IMR-90 (cell line): Measurements from ENCODE around the gene MRM1. TPM values are rescaled to one million over a fixed set of nuclear protein-coding genes. Genes with fewer than 3 reads are reported as not detected.
A peak's percentile ranks its signal among the peaks of the same experiment; 100 is the strongest.

Experiments used
- ATAC-seq: fragments of 200-7000 bp; cut with Tn5 transposase; 2 replicates; pipeline ENCODE4 v1.9.1; 2020; ENCODE audit warnings: low read depth, mild to moderate bottlenecking, moderate library complexity
- BruUV-seq: library from RNA; stranded (reverse); fragments of 400-500 nt; replicated peaks from 2 replicates; lab custom pipeline; 2021; lab: Mats Ljungman, UMichigan
- CTCF ChIA-PET: fragments of 300-600 bp; formaldehyde crosslinking; extraction: SDS; loops from one replicate; lab custom pipeline; 2021; ENCODE audit warnings: antibody characterized with exemption; lab: Yijun Ruan, JAX
- POLR2A ChIA-PET: fragments of 300-600 bp; sonication (Branson Sonifier 250); formaldehyde crosslinking; loops from one replicate; lab custom pipeline; 2022; ENCODE audit warnings: antibody characterized with exemption; ENCODE audit not compliant: unreplicated experiment; lab: Charles Lee
- DNase-seq: peaks from one replicate; pipeline ENCODE4 v3.0.0; 2013
- H2AFZ ChIP-seq: replicated peaks from 2 replicates; pipeline ENCODE3; 2013; ENCODE audit warnings: low read length, mild to moderate bottlenecking; ENCODE audit not compliant: poor library complexity
- H2AK5ac ChIP-seq: 2 replicates; pipeline ENCODE4 v1.6.1; 2013; ENCODE audit warnings: low read depth, low read length, inconsistent platforms
- H2AK9ac ChIP-seq: replicated peaks from 2 replicates; pipeline ENCODE3; 2013; ENCODE audit warnings: mild to moderate bottlenecking, low read depth, low read length, moderate library complexity; ENCODE audit not compliant: poor library complexity
- H2BK120ac ChIP-seq: 2 replicates; pipeline ENCODE4 v1.6.1; 2013; ENCODE audit warnings: low read depth, low read length, inconsistent platforms
- H2BK15ac ChIP-seq: 3 replicates; pipeline ENCODE4 v1.6.1; 2013; ENCODE audit warnings: low read depth, low read length, inconsistent platforms
- H2BK20ac ChIP-seq: 2 replicates; pipeline ENCODE4 v1.6.1; 2013; ENCODE audit warnings: low read depth, mild to moderate bottlenecking, inconsistent platforms, low read length, moderate library complexity
- H2BK5ac ChIP-seq: 2 replicates; pipeline ENCODE4 v1.6.1; 2013; ENCODE audit warnings: mild to moderate bottlenecking, low read depth, low read length, inconsistent platforms; ENCODE audit not compliant: poor library complexity, severe bottlenecking
- H3K14ac ChIP-seq: replicated peaks from 2 replicates; pipeline ENCODE4 v1.6.1; 2013; ENCODE audit warnings: low read depth, low read length, inconsistent platforms
- H3K18ac ChIP-seq: 2 replicates; pipeline ENCODE4 v1.6.1; 2013; ENCODE audit warnings: low read depth, low read length, control low read depth
- H3K23ac ChIP-seq: 2 replicates; pipeline ENCODE4 v1.6.1; 2013; ENCODE audit warnings: low read depth, low read length, inconsistent platforms
- H3K27ac ChIP-seq: 2 replicates; pipeline ENCODE4 v1.5.1; 2013; ENCODE audit warnings: mild to moderate bottlenecking, control low read depth, low read length; ENCODE audit not compliant: insufficient read depth
- H3K27me3 ChIP-seq: 2 replicates; pipeline ENCODE4 v1.6.1; 2013; ENCODE audit warnings: low read length; ENCODE audit not compliant: control insufficient read depth, insufficient read depth
- H3K36me3 ChIP-seq: 2 replicates; pipeline ENCODE4 v1.6.1; 2013; ENCODE audit warnings: low read length, mixed read lengths; ENCODE audit not compliant: control insufficient read depth, insufficient read depth
- H3K4ac ChIP-seq: 2 replicates; pipeline ENCODE4 v1.6.1; 2013; ENCODE audit warnings: low read depth, low read length, inconsistent platforms
- H3K4me1 ChIP-seq: 2 replicates; pipeline ENCODE4 v1.6.1; 2013; ENCODE audit warnings: low read length, mixed read lengths; ENCODE audit not compliant: control insufficient read depth, insufficient read depth
- H3K4me2 ChIP-seq: 2 replicates; pipeline ENCODE4 v1.6.1; 2013; ENCODE audit warnings: low read depth, mild to moderate bottlenecking, control low read depth, low read length, moderate library complexity
- H3K4me3 ChIP-seq: 2 replicates; pipeline ENCODE4 v1.5.1; 2013; ENCODE audit warnings: low read depth, mild to moderate bottlenecking, control low read depth, low read length, moderate library complexity; ENCODE audit not compliant: insufficient read depth
- H3K56ac ChIP-seq: 2 replicates; pipeline ENCODE4 v1.6.1; 2013; ENCODE audit warnings: low read length, inconsistent platforms; ENCODE audit not compliant: insufficient read depth; ENCODE audit errors: extremely low read depth
- H3K79me1 ChIP-seq, 2 experiments: 2 replicates each; pipeline ENCODE4 v1.6.1; 2013; ENCODE audit warnings: low read length in 2 of 2, inconsistent platforms in 1 of 2, low read depth in 1 of 2
- H3K9ac ChIP-seq: 2 replicates; pipeline ENCODE4 v1.6.1; 2013; ENCODE audit warnings: low read depth, low read length, control low read depth
- H3K9me1 ChIP-seq: 2 replicates; pipeline ENCODE4 v1.6.1; 2013; ENCODE audit warnings: low read length, inconsistent platforms; ENCODE audit not compliant: insufficient read depth
- H3K9me3 ChIP-seq: 2 replicates; pipeline ENCODE4 v1.6.1; 2013; ENCODE audit warnings: low read length; ENCODE audit not compliant: control insufficient read depth, insufficient read depth
- H4K20me1 ChIP-seq: 2 replicates; pipeline ENCODE4 v1.6.1; 2013; ENCODE audit warnings: low read length, inconsistent platforms; ENCODE audit not compliant: insufficient read depth
- H4K5ac ChIP-seq: 2 replicates; pipeline ENCODE4 v1.6.1; 2013; ENCODE audit warnings: mild to moderate bottlenecking, low read depth, low read length, control low read depth
- H4K8ac ChIP-seq, 2 experiments: 2 replicates each; pipeline ENCODE4 v1.6.1; 2013; ENCODE audit warnings: low read depth in 2 of 2, low read length in 2 of 2, control low read depth in 1 of 2, inconsistent platforms in 1 of 2
- H4K91ac ChIP-seq: 2 replicates; pipeline ENCODE4 v1.6.1; 2013; ENCODE audit warnings: low read depth, low read length, inconsistent platforms; ENCODE audit not compliant: insufficient read depth
- CEBPB ChIP-seq: IDR thresholded peaks from 2 replicates; pipeline ENCODE4 v1.6.1; 2012; ENCODE audit warnings: low read depth, low read length, improper control_type of control experiment
- ELK1 ChIP-seq: fragments of 150-350 bp; IDR thresholded peaks from 2 replicates; pipeline ENCODE4 v1.6.1; 2016; ENCODE audit warnings: low read depth, mild to moderate bottlenecking, low read length, moderate library complexity, borderline replicate concordance
- MAZ ChIP-seq: IDR thresholded peaks from 2 replicates; pipeline ENCODE4 v1.6.1; 2012; ENCODE audit warnings: low read depth, mild to moderate bottlenecking, low read length, improper control_type of control experiment, moderate library complexity, borderline replicate concordance
- NFE2L2 ChIP-seq: fragments of 150-350 bp; IDR thresholded peaks from 2 replicates; pipeline ENCODE4 v1.6.1; 2016; ENCODE audit warnings: low read depth, mild to moderate bottlenecking, low read length
- SMC3 ChIP-seq: fragments of 150-350 bp; IDR thresholded peaks from 2 replicates; pipeline ENCODE4 v1.6.1; 2016; ENCODE audit warnings: low read depth, mild to moderate bottlenecking, antibody characterized with exemption, low read length, moderate library complexity
- WGBS, 2 experiments: methylation state at CpG; one replicate each; pipeline versions ENCODE4 v1.1.5 to v1.1.7; 2013; ENCODE audit warnings: missing lambda C conversion rate in 2 of 2; ENCODE audit not compliant: insufficient read length in 1 of 2; ENCODE audit errors: extremely low coverage in 2 of 2; 5-methylcytosine and 5-hydroxymethylcytosine counted together
- dilution Hi-C: fragments of 300-500 bp; cut with HindIII; formaldehyde crosslinking; loops from one replicate; pipeline ENCODE4 v1.14.3; 2018; ENCODE audit warnings: low sequenced_read_pairs; ENCODE audit not compliant: unreplicated experiment
- in situ Hi-C: fragments of 300-500 bp; cut with MboI; formaldehyde crosslinking; loops from 3 replicates; pipeline ENCODE4 v1.14.3; 2019; ENCODE audit warnings: low sequenced_read_pairs, inconsistent platforms, mixed read lengths
- intact Hi-C: fragments of 100-400 bp; cut with micrococcal nuclease; formaldehyde crosslinking; loops from 2 replicates; pipeline ENCODE4 v1.10.0; 2022
- polyA plus RNA-seq, 3 experiments: library from polyadenylated mRNA; depleted of rRNA; stranded (reverse); fragments of >200 nt; gene quantifications; 2 replicates each; pipeline ENCODE4 v1.2.3, GENCODE V29; 2012; ENCODE audit warnings: low replicate concordance in 1 of 3
- total RNA-seq: library from RNA; depleted of rRNA; stranded (reverse); fragments of >200 nt; gene quantifications from 2 replicates; pipeline ENCODE4 v1.2.3, GENCODE V29; 2012

The MRM1 gene
- total and polyA plus RNA-seq, 2 of the 4 experiments (the other 2 are of a cell fraction), result 2.2 to 5.3 TPM

- TF ChIP-seq NFE2L2, result no peak
- no peak for TF ChIP-seq MAZ
These were observed 9.1 kb downstream of the MRM1 start (continued) for GRCh38 chr17:36610474-36610873.

- ATAC-seq (peak; percentile 58), DNase-seq (peak; percentile 85)
- TF ChIP-seq SMC3, result no peak
- TF ChIP-seq NFE2L2, result peak; percentile 23; the same call in 1 of the 2 replicates
- TF ChIP-seq CEBPB, result no peak
- no peak for TF ChIP-seq ELK1
- intact Hi-C loops, result no loop called here
- in situ Hi-C loops, result no loop called here
- Histone ChIP-seq H3K14ac (no peak overlapping the region), H4K20me1 (peaks cover 13% of the 10 kb centered on the region), H3K27ac (no peak overlapping the region), H3K23ac (no peak overlapping the region), H3K4ac (no peak overlapping the region), H4K5ac (no peak overlapping the region), H2BK20ac (no peak overlapping the region), H3K4me3 (no peak overlapping the region), H3K36me3 (peaks cover 1% of the 10 kb centered on the region; the same call in 1 of the 2 replicates), H3K18ac (no peak overlapping the region), H3K79me1 (no peaks in the 10 kb centered on the region; a peak in 2 of 4 replicates), H3K9ac (no peak overlapping the region), H3K4me1 (no peaks in the 10 kb centered on the region), H2AK5ac (no peak overlapping the region), H2BK120ac (no peak overlapping the region), H4K8ac (peak overlapping the region in 1 of 2 experiments; percentile 61; a peak in 1 of 4 replicates), H2AFZ (no peak overlapping the region), H4K91ac (no peak overlapping the region), H2BK15ac (no peak overlapping the region), H3K9me1 (peaks cover 12% of the 10 kb centered on the region; the same call in 1 of the 2 replicates), H3K9me3 (no peaks in the 10 kb centered on the region), H3K56ac (no peak overlapping the region), H3K27me3 (no peaks in the 10 kb centered on the region), H2AK9ac (no peak overlapping the region), H2BK5ac (no peak overlapping the region), H3K4me2 (no peak overlapping the region)
- WGBS, 2 experiments, result no CpG with 5 or more reads among the region's 9 CpGs
- BruUV-seq, result no TSS peak
- POLR2A ChIA-PET, result no interaction called here
- CTCF ChIA-PET, result interaction anchor here (1.1 kb wide), 1 partner anchor 9 kb away, joined by 4 read pairs; no protein-coding TSS in a partner anchor
- dilution Hi-C loops, result no loop called here
These were observed 10.1 kb downstream of the MRM1 start for GRCh38 chr17:36611345-36612072.
